NCI-H1092 treated with DMSO at 0.1 percent for 48 hours (cell line): ENCODE data around the gene WDHD1.
"Not testable (repeated sequence)": the region's sequence is repeated elsewhere in the genome, so short reads cannot be mapped to it uniquely, and the experiment has no call there.

Experiments
- DNase-seq: peaks from one replicate; lab custom pipeline; 2025; lab: John Stamatoyannopoulos, UW

The WDHD1 gene

DNA sequence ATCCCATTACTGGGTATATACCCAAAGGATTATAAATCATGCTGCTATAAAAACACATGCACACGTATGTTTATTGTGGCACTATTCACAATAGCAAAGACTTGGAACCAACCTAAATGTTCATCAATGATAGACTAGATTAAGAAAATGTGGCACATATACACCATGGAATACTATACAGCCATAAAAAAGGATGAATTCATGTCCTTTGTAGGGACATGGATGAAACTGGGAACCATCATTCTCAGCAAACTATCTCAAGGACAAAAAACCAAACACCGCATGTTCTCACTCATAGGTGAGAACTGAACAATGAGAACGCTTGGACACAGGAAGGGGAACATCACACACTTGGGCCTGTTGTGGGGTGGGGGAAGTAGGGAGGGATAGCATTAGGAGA, 73.3 kb downstream of the WDHD1 start:
- DNase-seq: not testable (repeated sequence)

DNA sequence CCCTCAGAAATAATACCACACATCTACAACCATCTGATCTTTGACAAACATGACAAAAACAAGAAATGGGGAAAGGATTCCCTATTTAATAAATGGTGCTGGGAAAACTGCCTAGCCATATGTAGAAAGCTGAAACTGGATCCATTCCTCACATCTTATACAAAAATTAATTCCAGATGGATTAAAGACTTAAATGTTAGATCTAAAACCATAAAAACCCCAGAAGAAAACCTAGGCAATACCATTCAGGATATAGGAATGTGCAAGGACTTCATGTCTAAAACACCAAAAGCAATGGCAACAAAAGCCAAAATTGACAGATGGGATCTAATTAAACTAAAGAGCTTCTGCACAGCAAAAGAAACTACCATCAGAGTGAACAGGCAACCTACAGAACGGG, 74.1 kb downstream of the WDHD1 start:
- not testable (repeated sequence) for DNase-seq

DNA sequence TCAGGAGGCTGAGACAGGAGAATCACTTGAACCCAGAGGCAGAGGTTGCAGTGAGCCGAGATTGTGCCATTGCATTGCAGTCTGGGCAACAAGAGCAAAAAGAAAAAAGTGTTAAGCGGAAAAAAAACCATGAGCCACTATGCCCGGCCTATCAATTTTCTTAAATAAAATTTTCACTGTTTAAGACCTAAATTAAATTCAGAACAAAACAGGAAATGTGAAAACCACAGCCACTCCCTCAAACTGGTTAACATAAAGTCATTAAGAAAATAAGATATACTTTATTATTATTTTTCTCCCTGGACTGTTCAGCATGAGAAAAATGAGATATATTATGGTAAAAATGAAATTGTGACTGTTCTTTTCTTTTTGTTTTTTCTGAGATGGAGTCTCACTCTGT, 79.7 kb downstream of the WDHD1 start:
- no peak for DNase-seq

DNA sequence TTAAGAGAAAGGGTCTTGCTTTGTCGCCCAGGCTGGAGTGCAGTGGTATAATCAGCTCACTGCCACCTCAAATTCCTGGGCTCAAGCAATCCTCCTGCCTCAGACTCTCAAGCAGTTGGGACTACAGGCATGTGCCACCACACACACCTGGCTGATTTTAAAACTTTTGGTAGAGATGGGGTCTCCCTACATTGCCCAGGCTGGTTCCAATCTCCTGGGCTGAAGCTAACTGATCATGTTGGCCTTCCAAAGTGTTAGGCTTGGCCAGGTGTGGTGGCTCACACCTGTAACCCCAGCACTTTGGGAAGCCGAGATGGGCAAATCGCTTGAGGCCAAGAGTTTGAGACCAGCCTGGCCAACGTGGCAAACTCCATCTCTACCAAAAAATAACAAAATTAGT, 80.4 kb downstream of the WDHD1 start:
- no peak for DNase-seq

DNA sequence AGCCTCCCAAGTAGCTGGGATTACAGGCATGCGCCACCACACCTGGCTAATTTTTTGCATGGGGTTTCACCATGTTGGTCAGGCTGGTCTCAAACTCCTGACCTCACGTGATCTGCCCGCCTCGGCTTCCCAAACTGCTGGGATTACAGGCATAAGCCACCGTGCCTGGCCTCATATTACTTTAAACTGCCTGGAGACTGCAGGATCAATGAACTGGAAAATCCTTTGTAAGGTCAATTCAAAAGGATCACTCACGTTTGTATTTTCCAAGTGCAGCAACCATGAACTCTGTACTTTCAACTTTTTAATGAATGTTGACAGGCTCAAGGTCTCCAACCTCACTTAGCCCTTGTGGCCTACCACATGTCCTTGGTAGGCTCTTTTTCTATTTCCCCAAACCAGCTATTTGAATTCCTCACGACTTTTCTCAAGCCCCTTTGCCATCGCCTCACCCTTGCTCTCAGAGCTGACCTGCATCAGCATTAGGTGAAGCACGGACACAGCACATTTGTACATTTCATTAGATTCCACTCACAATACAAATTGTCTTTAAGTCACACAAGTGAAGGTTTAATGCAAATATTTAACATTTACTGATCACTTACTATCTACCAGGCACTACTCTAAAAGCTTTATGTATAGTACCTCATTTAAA, 82.0 kb downstream of the WDHD1 start:
- DNase-seq: no peak

DNA sequence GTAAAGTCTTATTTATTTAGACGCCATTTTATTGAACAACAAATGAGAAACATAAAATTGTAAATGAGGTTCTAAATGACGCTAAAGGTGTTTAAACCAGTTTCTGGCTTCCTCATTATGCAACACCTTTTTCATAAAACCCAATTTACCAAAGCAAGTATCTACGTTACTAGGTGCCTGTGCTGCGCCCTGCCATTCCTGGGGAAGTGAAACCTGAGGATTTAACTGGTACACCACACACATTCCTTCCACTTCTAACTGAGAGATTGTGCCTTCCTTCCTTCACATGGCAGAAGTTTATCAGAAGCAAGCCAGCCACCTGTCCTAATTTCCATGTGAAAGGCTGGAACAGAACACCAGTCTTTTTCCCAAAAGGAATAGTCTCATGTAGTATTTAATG, 84.0 kb downstream of the WDHD1 start:
- no peak for DNase-seq

DNA sequence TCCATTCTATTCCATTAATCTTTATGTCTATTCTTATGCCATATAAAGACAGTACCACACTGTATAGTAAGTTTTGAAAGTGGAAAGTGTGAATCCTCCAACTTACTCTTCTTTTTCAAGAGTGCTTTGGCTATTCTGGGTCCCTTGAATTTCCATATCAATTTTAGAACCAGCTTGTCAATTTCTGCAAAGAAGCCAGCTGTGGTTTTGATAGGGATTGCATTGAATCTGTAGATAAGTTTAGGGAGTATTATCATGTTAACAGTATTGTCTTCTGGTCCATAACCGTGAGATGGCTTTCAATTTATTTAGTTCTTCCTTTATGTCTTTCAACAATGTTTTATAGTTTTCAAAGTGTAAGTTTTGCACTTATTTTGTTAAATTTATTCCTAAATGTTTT, 90.1 kb downstream of the WDHD1 start:
- DNase-seq: no peak

DNA sequence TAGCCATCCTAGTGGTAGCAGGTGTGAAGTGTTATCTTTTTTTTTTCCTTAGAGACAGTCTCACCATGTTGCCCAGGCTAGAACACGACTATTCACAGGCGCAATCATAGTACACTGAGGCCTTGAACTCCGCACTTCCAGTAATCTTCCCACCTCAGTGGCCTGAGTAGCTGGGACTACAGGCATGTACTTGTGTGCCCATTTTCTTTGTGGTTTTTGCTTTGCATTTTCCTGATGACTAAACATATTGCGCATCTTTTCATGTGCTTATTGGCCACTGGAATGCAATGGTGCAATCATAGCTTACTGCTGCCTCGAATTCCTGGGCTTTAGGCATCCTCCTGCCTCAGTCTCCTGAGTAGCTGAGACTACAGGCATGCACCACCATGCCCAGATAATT, 90.9 kb downstream of the WDHD1 start:
- DNase-seq: no peak

DNA sequence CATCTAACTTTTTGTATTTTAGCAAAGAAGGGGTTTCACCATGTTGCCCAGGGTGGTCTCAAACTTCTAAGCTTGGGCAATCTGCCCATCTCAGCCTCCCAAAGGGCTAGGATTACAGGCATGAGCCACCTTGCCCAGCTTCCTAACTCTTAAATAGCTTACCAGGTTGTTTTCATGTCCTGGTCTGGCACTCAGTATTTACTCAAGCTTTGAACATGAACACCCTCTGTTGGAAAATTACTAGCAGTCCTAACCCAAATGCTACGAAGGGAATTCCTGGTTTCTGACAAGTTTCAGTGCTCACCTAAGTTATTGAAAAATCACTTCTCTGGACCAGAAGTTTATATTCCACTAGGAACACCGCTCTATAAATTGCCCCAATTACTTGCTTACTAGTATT, 91.8 kb downstream of the WDHD1 start:
- no peak for DNase-seq

DNA sequence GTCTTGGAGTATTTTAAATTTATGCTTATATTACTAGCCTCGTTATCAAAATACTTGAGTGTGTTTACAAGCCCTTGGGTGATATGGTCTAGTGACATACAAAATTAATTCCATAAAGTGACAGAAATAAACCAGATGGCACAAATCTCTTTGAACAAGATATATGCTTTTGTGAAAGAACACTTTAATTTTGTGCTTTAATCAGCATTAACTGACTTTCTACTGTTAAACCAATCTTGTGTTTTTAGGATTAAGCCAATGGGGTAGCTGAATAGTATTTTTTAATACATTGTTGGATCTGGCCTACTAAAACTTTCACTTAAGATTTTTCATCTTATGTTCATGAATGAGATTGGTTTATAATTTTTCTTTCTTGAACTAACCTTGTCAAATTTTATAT, 93.9 kb downstream of the WDHD1 start:
- no peak for DNase-seq

DNA sequence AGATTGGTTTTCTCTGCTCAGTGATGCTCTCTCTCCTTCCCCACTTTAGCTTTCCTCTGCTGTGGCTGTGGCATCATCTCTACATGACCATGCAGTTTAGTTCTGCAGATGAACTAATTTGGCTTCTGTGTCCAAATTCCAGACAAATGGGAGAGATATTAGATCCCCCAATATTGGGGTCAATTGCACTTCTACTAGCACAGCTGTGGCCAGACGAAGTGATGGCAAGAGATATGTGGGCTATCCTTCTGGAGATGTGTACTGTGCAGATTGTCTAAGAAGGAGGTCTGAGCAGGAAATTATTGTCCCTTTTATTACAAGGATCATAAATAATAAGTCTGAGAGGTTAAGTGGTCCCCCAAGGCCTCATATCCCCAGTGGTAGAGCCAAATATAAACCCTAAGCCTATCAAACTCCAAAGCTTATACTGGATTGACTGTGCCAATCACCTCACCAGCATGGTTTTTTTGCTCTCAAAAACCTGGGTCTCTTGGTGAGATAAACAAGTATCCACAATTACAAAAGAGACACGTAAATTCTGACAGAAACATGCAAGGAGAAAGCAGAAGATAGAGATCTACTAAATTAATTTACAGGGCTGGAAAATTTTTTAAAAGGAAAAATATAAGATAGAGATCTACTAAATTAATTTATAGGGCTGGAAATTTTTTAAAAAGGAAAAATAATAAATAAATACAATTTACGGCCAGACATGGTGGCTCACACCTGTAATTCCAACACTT, 95.1 kb downstream of the WDHD1 start:
- DNase-seq: no peak

DNA sequence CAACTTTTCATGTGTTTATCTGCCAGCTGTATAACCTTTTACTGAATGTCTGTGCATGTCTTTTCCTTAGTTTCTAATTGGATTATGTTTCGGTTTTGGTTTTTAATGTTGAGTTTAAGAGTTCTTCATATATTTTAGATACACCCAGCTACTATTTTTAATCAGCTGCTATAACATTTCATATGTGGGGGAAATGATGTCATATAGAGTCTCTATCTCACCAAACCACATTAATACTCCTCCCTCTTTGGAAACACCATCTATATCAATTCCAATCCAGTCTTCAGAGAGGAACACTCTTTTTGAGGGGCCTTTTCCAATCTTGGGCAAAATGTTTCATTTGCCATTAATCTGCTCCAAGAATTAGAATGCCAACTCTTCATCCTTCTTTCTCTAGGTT, 95.8 kb downstream of the WDHD1 start:
- no peak for DNase-seq

DNA sequence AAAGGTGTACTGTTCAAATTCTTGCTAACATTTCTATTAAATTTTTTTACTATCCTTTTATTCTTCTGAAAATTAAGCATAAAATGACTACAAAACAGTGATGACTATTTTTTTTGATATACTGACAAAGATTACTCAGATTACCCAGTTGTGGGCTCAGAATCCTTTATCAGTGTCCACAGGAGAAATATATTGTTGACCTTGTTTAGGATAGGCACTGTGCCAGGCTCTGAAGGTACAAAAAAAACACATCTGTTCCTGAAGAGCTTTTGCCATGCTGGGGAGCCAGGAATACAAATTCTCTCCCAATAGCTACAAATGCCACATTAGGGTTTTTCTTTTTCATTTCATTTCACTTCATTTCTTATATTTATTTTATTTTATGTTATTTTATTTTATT, 97.3 kb downstream of the WDHD1 start:
- DNase-seq: peak; percentile 92

DNA sequence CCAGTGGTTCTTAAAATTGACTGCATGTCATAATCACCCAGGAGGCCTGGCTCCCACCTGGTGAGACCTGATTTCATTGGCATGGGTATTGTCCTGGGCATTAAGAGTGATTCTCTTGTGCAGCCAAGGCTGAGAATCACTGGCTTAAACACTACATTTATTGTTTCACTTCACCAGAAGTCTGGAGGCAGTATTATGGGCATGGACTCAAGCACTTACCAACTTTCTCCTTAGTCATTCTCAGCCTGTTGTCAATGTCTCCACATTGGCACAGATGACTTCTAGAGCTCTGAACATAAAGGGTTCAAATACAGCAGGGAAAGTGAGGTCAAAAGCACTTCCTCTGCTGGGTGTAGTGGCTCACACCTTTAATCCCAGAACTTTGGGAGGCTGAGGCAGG, 98.7 kb downstream of the WDHD1 start:
- DNase-seq: no peak

DNA sequence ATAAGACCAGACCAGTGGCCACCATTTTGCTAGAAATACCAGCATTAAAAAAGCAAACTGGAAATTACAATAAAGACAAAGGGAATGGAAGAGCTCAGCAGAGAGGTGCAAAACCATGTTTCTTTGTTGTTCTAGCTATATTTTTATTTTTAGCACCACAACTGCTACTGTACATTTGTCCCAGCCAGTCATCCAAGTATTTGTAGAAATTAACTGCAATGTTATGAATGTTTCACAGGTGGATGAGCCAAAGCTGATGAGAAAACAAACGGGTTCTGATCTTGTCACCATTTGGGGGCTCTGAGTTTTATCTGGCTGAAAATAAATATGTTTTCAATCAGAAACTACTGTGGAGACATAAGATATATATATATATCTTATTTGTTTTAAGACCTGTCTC, 99.3 kb downstream of the WDHD1 start:
- DNase-seq: peak; percentile 21

DNA sequence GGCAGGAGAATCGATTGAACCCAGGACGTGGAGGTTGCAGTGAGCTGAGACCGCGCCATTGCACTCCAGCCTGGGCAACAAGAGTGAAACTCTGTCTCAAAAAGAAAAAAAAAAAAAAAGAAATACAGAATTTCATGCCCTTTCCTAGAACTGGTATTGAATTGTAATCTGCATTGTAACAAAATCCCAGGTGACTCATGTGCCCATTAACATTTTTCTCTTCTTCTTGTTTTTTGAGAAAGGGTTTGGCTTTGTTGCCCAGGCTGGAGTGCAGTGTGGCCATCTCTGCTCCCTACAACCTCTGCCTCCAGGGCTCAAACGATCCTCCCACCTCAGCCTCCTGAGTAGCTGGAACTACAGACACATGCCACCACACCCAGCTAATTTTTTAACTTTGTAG, 100.3 kb downstream of the WDHD1 start:
- DNase-seq: not testable (repeated sequence)

DNA sequence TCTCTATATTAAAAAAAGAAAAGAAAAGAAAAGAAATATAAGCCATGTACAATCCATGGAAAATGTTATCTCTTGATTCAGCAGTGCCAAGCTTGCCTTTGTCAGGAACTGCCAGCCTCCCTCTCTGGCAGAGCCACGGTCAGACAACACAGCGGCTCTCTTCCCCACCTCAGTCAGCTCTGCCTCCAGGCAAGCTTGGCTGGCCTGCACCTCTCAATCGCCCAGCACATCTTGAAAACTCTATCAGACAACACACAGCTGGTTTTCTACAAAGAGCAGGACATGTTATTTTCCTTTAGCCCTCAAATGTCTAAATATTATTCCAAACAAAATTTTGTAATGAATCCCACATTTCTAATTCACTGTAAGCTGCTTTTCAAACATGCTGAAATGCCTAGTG, 104.3 kb downstream of the WDHD1 start:
- peak; percentile 71 for DNase-seq

DNA sequence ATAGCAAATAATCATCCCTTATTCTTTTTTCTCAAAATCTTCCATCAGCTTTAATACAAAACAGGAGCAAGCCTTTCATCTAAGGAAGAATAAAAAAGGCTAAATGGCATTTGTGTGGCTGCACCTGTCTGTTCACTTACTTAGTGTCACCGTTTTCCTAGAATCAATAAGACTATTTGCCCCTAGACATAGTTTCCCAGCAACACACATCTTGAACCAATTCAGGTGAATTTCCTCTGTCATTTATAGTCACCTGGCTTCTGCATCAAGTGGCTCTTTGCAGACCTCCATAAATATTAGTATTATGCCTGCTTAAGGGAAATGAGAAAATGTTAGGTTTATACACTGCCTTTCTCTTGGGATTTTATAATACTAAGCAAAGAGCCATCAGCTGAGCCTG, 106.8 kb downstream of the WDHD1 start:
- peak; percentile 92 for DNase-seq

DNA sequence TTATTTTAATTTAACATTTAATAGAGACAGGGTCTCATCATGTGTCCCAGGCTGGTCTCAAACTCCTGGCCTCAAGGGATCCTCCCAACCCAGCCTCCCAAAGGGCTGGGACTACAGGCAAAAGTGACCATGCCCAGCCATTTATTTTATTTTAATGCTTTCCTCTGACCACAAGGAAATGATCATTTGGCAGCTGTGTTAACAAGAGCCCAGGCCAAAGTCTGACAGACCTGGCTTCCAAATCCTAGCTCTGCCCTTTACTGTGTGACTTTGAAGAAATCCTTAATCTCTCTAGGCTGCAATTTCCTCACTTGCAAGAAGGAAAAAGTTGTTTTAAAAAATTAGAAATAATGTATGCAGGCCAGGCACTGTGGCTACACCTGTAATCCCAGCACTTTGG, 107.6 kb downstream of the WDHD1 start:
- DNase-seq: no peak

DNA sequence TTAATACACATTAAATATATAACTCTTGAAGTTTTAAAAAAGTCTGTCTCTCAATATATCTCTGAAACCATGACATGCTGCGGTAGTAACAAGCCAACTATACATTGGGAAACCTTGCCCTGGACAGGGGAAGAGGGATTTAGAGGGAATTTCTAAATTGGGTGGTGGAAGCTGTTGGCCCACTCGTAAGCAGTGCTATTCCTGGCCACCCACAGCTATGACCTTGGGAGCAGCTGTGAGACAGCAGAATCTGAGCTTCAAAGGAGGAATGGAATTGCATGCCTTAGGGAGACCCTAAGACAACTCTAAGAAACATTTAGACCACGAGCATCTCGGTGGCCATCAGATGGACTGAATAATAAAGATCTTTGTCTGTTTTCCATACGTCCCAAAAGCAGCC, 108.5 kb downstream of the WDHD1 start:
- no peak for DNase-seq

DNA sequence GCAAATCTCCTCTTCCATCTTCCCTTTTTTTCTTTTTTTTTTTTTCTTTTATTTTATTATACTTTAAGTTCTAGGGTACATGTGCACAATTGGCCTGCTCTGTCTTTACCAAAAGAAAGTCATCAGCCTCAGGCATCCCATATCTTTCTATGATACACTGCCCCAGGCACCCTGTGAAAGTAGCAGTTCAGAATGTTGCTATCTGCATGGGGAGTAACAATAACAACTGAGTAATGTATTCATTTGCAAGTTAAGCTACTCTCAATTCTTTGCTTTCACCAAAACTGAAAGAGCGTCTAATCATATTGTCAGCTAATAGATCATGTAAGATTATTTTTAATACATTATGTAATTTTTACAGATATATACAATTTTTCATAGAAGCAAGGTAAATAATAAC, 110.8 kb downstream of the WDHD1 start:
- no peak for DNase-seq

DNA sequence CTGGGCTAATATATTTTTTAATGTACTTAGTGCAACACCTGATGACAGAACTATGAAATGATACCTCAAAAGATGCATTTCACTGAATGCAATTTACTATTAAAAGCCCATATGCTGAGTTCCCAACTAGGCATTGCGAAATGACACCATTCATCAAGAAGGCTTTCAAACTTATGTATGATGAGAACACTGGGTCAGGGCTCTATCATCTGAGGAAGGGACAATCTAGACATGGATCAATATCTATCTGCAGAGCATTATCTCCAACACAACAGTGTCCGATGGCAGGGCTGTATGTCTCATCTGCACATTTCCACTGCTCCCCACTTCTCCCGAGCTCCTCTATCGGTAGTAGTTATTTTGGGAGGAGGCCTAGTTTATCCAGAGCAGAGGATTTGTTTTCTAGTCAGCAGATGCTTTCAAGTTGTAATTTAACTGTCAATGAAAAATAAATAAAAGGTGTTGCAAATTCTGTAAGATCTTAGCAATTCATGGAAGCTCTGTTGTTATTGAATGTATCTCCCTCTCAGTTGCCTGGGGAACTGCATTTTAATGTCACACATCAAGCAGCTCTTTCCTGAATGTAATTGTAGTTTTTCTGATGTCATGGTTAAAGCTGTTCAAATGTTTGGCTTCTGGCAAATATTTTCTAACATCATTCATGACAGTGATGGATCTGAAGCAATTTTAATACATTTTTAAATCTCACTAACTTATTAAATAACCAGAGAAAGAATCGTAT, 116.9 kb downstream of the WDHD1 start:
- no peak for DNase-seq

DNA sequence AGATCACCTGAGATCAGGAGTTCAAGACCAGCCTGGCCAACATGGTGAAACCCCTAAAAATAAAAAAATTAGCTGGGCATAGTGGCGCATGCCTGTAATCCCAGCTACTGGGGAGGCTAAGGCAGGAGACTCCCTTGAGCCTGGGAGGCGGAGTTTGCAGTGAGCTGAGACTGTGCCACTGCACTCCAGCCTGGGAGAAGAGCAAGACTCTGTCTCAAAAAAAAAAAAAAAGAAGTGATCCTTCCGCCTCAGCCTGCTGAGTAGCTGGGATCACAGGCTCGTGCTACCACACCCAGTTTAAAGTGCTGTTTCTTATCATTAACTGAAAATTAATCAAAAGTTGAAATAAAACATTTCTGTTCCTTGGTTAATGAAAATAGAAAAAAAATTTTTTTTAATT, 117.9 kb downstream of the WDHD1 start:
- DNase-seq: not testable (repeated sequence)
